Measurements from ENCODE around the gene ACACB.

- TF ChIP-seq CTCF (conservative IDR thresholded peaks at IDR 0.05; ENCODE audit: low read depth in 2 of 2) = no peak
- TF ChIP-seq POLR2AphosphoS5 (IDR thresholded peaks at IDR 0.05; ENCODE audit: low read depth) = no peak
- no peak for TF ChIP-seq EZH2 (IDR thresholded peaks at IDR 0.05; ENCODE audit: low read depth, unreplicated experiment)
- no peak for TF ChIP-seq CREB1 (CRISPR knock-in tag; IDR thresholded peaks at IDR 0.05; ENCODE audit: low read depth)
- TF ChIP-seq EZH2phosphoT487 (IDR thresholded peaks at IDR 0.05; ENCODE audit: unreplicated experiment) = no peak
- TF ChIP-seq ZNF114 (CRISPR knock-in tag; IDR thresholded peaks at IDR 0.05) = no peak
- TF ChIP-seq REST (IDR thresholded peaks at IDR 0.05; ENCODE audit: unreplicated experiment) = no peak
- TF ChIP-seq ETS1 (IDR thresholded peaks at IDR 0.05) = no peak
- TF ChIP-seq STAT1 (IDR thresholded peaks at IDR 0.05; ENCODE audit: unreplicated experiment) = no peak
- no peak for TF ChIP-seq ZNF462 (CRISPR knock-in tag; IDR thresholded peaks at IDR 0.05)
- no peak for TF ChIP-seq ZNF331 (CRISPR knock-in tag; IDR thresholded peaks at IDR 0.05; ENCODE audit: low read depth)
- no peak for TF ChIP-seq NANOG (IDR thresholded peaks at IDR 0.05; ENCODE audit: borderline replicate concordance)
Measured at GRCh38 chr12:109165599-109165998, 49.2 kb downstream of the ACACB start.

Data from GM23338 (cell line).